ENCODE measurements around the gene RTL10.
"Not testable (repeated sequence)": the region's sequence is repeated elsewhere in the genome, so short reads cannot be mapped to it uniquely, and the experiment has no call there.

RTL10 gene

DNA sequence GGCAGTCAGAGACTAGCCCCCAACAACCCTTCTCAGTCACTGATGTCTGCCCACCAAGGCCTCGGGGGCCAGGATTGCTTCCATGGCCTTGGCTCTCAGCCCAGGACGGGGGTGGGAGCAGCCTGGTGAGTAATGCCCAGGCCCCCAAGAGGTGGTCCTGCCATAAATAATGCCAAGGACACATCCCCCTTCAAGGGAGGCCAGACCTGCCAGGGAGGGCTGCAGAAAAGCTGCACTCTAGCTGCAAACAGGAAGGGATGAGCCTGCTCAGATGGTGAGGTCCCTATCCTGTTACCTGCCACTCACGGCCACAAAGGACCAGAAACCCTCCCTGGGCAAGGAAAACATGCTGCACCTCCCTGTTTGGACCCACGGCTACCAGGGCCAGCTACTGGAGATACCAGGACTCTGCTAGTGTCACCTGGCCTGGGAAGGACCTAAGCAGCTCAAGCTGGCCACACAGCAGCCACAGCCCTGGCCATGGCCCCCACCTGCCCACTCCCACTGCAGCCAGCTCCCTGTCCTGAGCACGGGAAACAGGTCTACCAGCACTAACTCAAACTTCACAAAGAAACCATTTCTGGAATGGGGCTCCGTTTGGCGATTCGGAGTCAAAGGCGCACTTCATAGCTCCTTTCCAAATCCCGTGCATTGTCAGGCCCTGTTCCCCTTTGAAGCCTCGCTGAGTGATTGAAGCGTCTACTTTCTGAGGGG is 12.1 kb downstream of the RTL10 start:
- DNase-seq = no peak

DNA sequence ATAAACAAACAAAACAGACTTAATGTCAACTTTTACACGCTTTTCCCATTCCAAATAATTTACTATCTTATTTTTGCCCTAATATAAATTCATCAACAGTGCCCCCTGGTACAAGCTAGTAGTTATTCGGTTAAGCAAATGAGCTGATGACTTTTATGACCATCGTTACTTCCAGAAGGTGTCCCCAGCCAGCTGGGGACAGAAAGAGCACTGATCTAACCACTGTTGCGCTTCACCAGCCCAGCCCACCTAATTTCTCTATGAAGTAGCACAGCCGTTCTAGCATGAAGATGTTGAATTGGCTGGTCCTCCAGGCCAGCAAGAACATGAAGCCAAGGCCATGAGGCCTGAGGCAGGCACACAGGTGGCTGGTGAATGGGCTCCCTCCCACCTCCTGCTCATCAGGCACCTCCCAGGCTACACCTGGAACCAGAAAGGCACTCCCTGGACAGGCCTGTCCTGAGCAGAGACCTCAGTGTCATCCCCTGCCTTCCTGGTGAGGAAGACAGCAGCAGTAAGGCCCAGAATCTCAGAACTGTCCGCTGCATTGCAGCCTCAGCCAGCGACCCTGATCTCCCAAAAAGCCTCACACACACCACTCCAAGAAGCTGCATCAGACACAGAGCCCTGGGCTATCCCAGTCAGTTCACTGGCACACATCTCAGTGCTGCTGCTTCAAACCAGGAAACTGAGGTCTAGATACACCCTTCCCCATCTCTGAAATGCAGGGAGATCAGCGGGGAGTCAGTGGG is 12.9 kb downstream of the RTL10 start:
- no peak for DNase-seq

DNA sequence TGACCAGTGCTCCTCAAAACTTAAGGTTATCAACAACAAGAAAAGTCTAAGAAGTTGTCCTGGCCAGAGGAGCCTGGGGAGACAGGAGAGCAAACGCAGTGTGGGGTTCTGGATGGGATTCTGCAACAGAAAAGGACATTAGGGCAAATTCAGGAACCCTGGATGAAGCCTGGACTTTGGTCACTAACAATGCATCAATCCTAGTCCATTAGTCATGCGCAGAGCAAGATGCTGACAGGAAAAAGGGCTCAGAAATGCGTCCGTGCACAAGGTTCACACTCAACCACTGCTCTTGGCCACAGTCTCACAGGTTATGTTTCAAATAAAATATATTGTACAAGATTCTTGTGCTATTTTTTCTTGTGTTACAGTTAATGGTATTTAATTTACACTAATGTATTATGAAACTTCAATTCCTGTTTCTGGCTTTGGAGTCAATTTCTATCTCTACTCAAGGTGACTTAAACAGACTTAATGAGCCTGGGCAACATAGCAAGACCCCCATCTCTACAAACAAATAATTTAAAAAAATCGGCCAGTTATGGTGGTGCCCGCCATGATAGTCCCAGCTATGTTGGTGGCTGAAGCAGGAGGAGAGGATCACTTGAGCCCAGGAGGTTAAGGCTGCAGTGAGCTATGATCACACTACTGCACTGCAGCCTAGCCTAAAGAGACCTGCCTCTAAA is 13.6 kb downstream of the RTL10 start:
- DNase-seq = no peak

DNA sequence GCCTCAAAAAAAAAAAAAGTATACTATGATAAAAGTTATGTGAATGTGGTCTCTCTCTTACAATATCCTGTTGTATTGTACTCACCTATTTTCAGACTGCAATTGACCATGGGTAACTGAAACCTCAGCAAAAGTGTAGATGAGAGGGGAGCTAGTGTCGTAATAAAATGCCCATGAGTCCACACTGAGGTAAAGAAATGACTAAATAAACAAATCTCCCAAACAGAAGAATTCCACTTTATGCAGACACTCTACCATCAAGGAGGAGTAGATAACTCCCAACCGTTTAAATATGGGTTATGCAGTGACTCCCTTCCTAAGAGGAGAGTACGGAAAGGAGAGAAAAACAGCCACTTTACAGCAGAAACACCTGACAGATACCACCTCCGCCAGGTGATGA is 14.6 kb downstream of the RTL10 start:
- DNase-seq = no peak

GRCh38 chr22:19837915-19838314 is 16.8 kb downstream of the RTL10 start:
- DNase-seq = no peak

DNA sequence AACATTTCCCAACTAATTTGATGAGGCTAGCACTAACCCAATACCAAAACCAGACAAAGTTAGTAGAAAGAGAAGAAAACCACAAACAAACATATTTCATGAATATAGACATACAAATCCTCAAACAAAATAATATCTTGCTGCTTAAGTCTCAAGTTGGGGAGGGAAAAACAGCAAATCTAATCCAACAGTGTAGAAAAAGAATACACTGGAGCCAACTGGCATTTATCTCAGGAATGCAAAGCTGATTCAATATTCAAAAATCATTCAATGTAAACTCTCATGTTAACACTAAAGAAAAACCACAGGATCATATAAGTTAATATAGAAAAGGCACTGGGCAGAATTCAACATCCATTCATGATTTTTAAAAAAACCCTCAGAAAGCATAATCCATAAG is 18.2 kb downstream of the RTL10 start:
- no peak for DNase-seq

- no peak for DNase-seq
These were observed 20.1 kb downstream of the RTL10 start for GRCh38 chr22:19834599-19834998.

GRCh38 chr22:19833327-19833726 is 21.3 kb downstream of the RTL10 start:
- not testable (repeated sequence) for DNase-seq

GRCh38 chr22:19832476-19833108 is 22.1 kb downstream of the RTL10 start:
- DNase-seq = no peak

DNA sequence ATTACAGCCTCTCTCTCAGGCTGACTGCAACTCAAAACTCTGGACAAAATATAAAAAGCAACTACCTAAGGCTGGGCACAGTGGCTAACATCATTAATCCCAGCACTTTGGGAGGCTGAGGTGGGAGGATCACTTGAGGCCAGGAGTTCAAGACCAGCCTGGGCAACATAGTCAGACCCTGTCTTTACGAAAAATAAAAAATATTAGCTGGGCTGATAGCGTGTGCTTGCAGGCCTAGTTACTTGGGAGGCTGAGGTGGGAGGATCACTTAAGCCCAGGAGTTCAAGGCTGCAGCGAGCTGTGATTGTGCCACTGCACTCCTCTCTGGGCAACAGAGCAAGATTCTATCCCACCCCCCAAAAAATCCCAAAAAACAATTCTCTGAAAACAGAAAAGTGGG is 22.7 kb downstream of the RTL10 start:
- not testable (repeated sequence) for DNase-seq

DNA sequence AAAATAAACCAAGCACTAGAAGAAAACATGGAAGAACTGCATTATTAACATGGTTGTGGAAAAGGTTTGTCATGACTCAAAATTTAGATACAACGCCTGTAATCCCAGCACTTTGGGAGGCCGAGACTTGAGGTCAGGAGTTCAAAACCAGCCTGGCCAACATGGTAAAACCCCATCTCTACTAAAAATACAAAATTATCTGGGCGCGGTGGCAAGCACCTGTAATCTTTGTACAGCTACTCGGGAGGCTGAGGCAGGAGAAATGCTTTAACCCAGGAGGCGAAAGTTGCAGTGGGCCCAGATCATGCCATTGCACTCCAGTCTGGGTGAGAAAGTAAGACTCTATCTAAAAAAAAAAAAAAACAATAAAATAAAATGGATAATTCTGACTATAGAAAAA is 23.7 kb downstream of the RTL10 start:
- DNase-seq = no peak

- no peak for DNase-seq
These were observed 26.7 kb downstream of the RTL10 start for GRCh38 chr22:19828035-19828401.

DNA sequence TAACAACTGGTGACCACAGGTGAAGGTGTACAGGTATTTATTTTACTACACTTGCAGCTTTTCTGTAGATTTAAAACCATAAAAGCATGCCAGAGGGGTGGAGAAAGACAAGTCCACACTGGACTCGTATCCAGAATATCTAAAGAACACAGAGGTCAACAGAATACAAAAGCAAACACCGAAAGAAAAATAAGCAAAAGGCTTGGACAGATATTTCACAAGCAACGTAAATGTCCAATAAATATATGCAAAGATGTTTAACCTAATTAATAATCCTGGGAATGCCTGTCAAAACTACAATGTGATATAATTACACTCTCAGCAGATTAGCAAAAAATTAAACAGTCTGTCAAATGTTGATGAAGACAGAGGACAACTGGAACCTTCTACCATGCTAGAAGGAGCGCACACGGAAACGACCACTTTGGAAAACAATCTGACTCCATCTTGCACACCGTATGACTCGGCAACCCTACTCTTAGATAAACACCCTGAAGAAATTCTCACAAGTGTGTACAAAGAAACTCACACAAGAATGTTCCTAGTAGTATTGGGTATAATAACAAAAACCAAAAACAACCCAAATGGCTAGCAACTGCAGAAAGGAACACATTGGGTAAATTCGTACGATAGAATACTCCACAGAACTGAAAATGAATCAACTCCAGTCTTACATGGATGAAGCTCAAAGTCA is 27.2 kb downstream of the RTL10 start:
- no peak for DNase-seq

- no peak for DNase-seq
These were observed 28.1 kb downstream of the RTL10 start for GRCh38 chr22:19826619-19826950.

DNA sequence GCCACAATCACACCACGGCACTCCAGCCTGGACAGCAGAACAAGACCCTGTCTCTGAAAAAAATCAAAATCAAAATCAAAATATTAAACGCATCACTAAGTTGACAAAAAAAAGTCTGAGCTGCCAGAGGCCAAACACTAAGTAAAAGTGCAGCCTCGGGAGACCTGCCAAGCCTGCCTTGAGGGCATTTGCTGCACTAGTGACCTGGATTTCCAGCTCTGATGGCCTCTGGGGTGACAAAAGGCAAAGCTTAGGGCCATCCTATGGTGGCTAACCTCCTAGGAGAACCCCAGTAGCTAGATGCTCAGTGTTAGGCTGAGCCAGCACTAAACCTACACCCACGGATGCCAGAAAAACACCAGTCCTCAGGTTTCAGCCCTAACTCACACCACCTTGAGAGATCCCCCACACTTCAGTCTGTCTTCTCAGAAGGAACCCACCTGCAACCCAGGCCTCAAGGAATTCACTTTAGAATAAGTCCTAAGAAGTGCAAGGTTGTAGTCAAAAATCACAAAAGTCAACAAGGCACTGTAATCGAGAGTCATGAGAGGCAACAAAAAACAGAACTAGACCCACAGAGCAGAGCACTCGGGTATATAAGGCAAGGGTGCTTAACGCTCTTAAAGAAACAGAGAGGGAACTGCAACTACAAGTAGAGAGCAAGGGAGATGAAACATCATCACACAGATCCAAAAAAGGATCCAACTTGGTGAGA is 28.6 kb downstream of the RTL10 start:
- DNase-seq = no peak

GRCh38 chr22:19824926-19825339 is 29.7 kb downstream of the RTL10 start:
- DNase-seq = no peak

GRCh38 chr22:19824212-19824925 is 30.3 kb downstream of the RTL10 start:
- DNase-seq = no peak

DNA sequence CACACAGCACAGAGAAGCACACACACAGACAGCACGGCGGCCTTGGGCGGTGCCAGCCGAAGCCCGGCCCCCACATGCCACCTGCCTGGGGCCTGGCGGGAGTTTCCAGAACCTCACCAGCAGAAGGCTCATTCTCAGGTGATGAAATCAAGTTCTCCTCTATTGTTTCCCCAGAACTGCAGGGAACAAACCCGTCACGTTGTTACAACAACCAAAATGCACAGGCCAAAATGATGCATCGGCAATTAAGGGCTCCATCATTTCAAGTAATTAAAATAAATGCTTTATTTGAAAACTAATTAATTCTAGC is 30.8 kb downstream of the RTL10 start:
- DNase-seq = no peak

- DNase-seq = no peak
These were observed 31.3 kb downstream of the RTL10 start for GRCh38 chr22:19823191-19823901.

DNA sequence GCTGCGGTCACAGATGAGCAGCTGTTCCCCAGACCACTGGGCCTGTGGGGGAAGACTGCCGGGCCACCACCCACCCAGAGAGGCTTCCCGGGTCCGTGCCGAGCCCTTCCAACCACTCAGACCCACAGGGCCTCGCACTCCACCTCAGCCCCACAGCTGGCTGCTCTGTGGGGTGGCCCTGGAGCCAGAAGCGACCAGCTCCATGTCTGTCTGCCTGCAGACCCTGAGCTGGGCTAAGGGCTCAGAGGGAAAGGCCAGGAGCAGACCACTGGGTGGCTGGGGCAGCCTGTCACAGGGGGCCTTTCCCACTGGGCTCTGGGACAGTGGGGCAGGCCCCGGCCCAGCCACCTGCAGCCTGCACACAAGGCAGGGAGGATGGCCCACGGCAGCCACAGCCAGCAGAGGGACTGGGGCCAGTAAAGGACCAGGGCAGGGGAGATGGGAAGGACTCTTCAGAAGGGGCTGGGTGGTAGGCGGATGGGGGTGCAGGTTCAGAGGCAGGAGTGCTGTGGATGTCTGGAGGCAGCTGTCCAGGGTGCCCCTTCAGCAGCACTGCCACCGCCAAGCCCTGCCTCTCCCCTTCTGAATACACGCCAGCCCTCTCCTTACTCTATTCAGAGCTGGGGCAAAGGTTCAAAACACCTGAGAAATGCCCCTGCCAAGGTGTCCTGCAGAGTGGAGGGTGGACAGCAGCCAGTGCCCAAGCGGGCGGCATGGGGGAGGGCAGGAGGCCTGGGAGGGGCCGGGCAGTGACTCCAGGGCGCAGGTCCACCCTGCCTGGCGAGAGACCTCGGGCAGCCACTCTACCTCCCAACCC is 32.2 kb downstream of the RTL10 start:
- DNase-seq = no peak

Data from CD4-positive, alpha-beta T cell treated with Interleukin-10 for 1 hour (primary cell).